ENCODE data around the gene POLH. TPM values are rescaled to one million over a fixed set of nuclear protein-coding genes. Genes with fewer than 3 reads are reported as not detected.

Gene POLH
- total and polyA plus RNA-seq, 2 donors (not counting 3 experiments of a cell fraction or from before 2014, with no cell fraction given), result 9.3 to 36.6 TPM

GRCh38 chr6:43575105-43575771 lies 747 bp upstream of the POLH start:
- TF ChIP-seq CTCF (IDR thresholded peaks at IDR 0.05; ENCODE audit: extremely low read depth in 1 of 2, insufficient read depth in 1 of 2, low read depth in 1 of 2, low read length in 2 of 2) (no peak), MAX (IDR thresholded peaks at IDR 0.05; ENCODE audit: insufficient read depth, insufficient read length) (peak; percentile 59), MYC (IDR thresholded peaks at IDR 0.05; ENCODE audit: low read depth, low read length) (peak; percentile 52)
- ChIA-PET POLR2A (interaction anchor here (0.6 to 1.5 kb wide), 3 partner anchors 54 to 1787 kb away, joined by 3 to 4 read pairs (median 4); partner anchors contain the start of genes POLR1C and YIPF3), CTCF (interaction anchor here (1.3 to 1.5 kb wide), 2 partner anchors 500 to 504 kb away, joined by 3 to 6 read pairs; no protein-coding TSS in a partner anchor)
- peak overlapping the region; percentile 94 for H2AFZ ChIP-seq (ENCODE audit: low read depth, low read length)
- no peaks in the 10 kb centered on the region for H4K20me1 ChIP-seq (replicated peaks; ENCODE audit: control insufficient read depth, extremely low read depth, insufficient read depth, low read length)
- DNase-seq (ENCODE audit: low read depth, low spot score), result peak; percentile 53
- no peak overlapping the region for H3K27ac ChIP-seq (ENCODE audit: insufficient read depth, low read depth, low read length)
- H3K27me3 ChIP-seq (ENCODE audit: control insufficient read depth in 2 of 2, insufficient read depth in 2 of 2, low read length in 2 of 2), result no peaks in the 10 kb centered on the region
- H3K9ac ChIP-seq (replicated peaks; ENCODE audit: extremely low read depth, insufficient read depth, low read length), result peak overlapping the region; percentile 52
- no peaks in the 10 kb centered on the region for H3K9me3 ChIP-seq (replicated peaks; ENCODE audit: control insufficient read depth, insufficient read depth, low read length)
- peak overlapping the region; percentile 82 for H3K4me2 ChIP-seq (ENCODE audit: insufficient read depth, low read length)
- peaks cover 3 to 4% of the 10 kb centered on the region in 2 experiments for H3K36me3 ChIP-seq (ENCODE audit: control insufficient read depth in 2 of 2, extremely low read depth in 1 of 2, insufficient read depth in 2 of 2, low read length in 2 of 2)
- peak overlapping the region; percentile 14 to 89 (median 76) for H3K4me3 ChIP-seq (replicated peaks in 1 of 3; ENCODE audit: insufficient read depth in 1 of 3, low read depth in 1 of 3, low read length in 3 of 3)
- no peaks in the 10 kb centered on the region for H3K9me1 ChIP-seq (replicated peaks; ENCODE audit: control insufficient read depth, extremely low read depth, insufficient read depth, low read length)
- H3K4me1 ChIP-seq (ENCODE audit: control insufficient read depth, extremely low read depth, insufficient read depth, low read length), result peaks cover 24% of the 10 kb centered on the region
- peaks cover 63% of the 10 kb centered on the region for H3K79me2 ChIP-seq (ENCODE audit: control insufficient read depth, insufficient read depth, low read length)
- FAIRE-seq, result no peak
- intact Hi-C loops (cut with micrococcal nuclease) (loop anchor here (2.0 kb wide), 1 partner anchor 58 kb away; the partner anchor contains the start of genes POLR1C and YIPF3), dilution Hi-C loops (cut with MboI; ENCODE audit: extremely low pct_ligation_motif_present, low sequenced_read_pairs) (no loop called here)
- BruUV-seq (replicated peaks), result TSS peak; percentile 35

- no peaks in the 10 kb centered on the region for H4K20me1 ChIP-seq (replicated peaks; ENCODE audit: control insufficient read depth, extremely low read depth, insufficient read depth, low read length)
- no peak for TF ChIP-seq MYC (IDR thresholded peaks at IDR 0.05; ENCODE audit: low read depth, low read length)
- no peak for TF ChIP-seq JUN (IDR thresholded peaks at IDR 0.05; ENCODE audit: borderline replicate concordance, insufficient read depth, insufficient read length, low read depth)
- TF ChIP-seq POLR2A (IDR thresholded peaks at IDR 0.05; ENCODE audit: low read depth, low read length), result no peak
- TF ChIP-seq FOS (IDR thresholded peaks at IDR 0.05; ENCODE audit: borderline replicate concordance, insufficient read depth, low read length), result no peak
- no peak for TF ChIP-seq GATA2 (IDR thresholded peaks at IDR 0.05; ENCODE audit: insufficient read depth, insufficient read length, low read depth, low read length)
- TF ChIP-seq POLR2AphosphoS5 (IDR thresholded peaks at IDR 0.05; ENCODE audit: insufficient read depth, low read depth, low read length), result no peak
- TF ChIP-seq CTCF (IDR thresholded peaks at IDR 0.05; ENCODE audit: extremely low read depth in 1 of 2, insufficient read depth in 1 of 2, low read depth in 1 of 2, low read length in 2 of 2), result no peak
- H2AFZ ChIP-seq (ENCODE audit: low read depth, low read length), result no peak overlapping the region
- dilution Hi-C loops (cut with MboI; ENCODE audit: extremely low pct_ligation_motif_present, low sequenced_read_pairs) (no loop called here), intact Hi-C loops (cut with micrococcal nuclease) (no loop called here)
- peaks cover 24% of the 10 kb centered on the region for H3K4me1 ChIP-seq (ENCODE audit: control insufficient read depth, extremely low read depth, insufficient read depth, low read length)
- BruUV-seq (replicated peaks), result no TSS peak
- H3K27me3 ChIP-seq (ENCODE audit: control insufficient read depth in 2 of 2, insufficient read depth in 2 of 2, low read length in 2 of 2), result no peaks in the 10 kb centered on the region
- H3K9me1 ChIP-seq (replicated peaks; ENCODE audit: control insufficient read depth, extremely low read depth, insufficient read depth, low read length), result no peaks in the 10 kb centered on the region
- FAIRE-seq (no peak), DNase-seq (ENCODE audit: low read depth, low spot score) (no peak)
- H3K27ac ChIP-seq (ENCODE audit: insufficient read depth, low read depth, low read length), result no peak overlapping the region
- H3K36me3 ChIP-seq (ENCODE audit: control insufficient read depth in 2 of 2, extremely low read depth in 1 of 2, insufficient read depth in 2 of 2, low read length in 2 of 2), result peaks cover 3 to 11% of the 10 kb centered on the region in 2 experiments
- H3K79me2 ChIP-seq (ENCODE audit: control insufficient read depth, insufficient read depth, low read length), result peaks cover 66% of the 10 kb centered on the region
- no peaks in the 10 kb centered on the region for H3K9me3 ChIP-seq (replicated peaks; ENCODE audit: control insufficient read depth, insufficient read depth, low read length)
- peak overlapping the region in 1 of 3 experiments; percentile 14 for H3K4me3 ChIP-seq (replicated peaks in 1 of 3; ENCODE audit: insufficient read depth in 1 of 3, low read depth in 1 of 3, low read length in 3 of 3)
- H3K9ac ChIP-seq (replicated peaks; ENCODE audit: extremely low read depth, insufficient read depth, low read length), result no peak overlapping the region
- H3K4me2 ChIP-seq (ENCODE audit: insufficient read depth, low read length), result peak overlapping the region; percentile 46
- ChIA-PET POLR2A (no interaction called here), CTCF (no interaction called here)
Measured at GRCh38 chr6:43578748-43579147, 2.8 kb downstream of the POLH start.
